ENCODE data around the gene KIF21B.
A peak's percentile ranks its signal among the peaks of the same experiment; 100 is the strongest.

KIF21B gene

DNA sequence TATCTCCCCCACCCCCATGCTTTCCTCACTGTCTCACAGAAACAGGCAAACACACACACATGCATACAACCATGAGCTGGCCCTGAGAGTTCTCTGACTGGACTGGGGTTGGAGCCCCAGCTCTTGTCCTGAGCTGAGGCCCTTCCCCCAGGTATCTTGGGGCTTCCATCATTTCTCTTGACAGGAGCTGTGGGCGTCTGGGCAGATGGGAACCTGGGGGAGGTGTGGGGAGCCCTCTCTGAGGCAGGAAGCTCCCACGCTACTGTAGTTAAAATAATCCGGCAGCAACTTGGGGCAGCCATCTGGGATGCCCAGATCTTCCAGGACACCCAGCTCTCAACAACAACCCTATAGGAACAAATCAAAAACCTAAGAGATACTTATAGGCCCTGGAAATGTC lies 2.7 kb upstream of the KIF21B start:
- DNase-seq (ENCODE audit: low read depth) = peak; percentile 46
- TF ChIP-seq POLR2A (IDR thresholded peaks at IDR 0.05; ENCODE audit: extremely low read depth, insufficient read length) (no peak), MYC (IDR thresholded peaks at IDR 0.05; ENCODE audit: low read depth, low read length) (no peak)
- TF ChIP-seq, protein P1, sequence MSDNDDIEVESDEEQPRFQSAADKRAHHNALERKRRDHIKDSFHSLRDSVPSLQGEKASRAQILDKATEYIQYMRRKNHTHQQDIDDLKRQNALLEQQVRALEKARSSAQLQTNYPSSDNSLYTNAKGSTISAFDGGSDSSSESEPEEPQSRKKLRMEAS (IDR thresholded peaks at IDR 0.05; ENCODE audit: low read depth, low read length) = no peak
- TF ChIP-seq, protein P2, sequence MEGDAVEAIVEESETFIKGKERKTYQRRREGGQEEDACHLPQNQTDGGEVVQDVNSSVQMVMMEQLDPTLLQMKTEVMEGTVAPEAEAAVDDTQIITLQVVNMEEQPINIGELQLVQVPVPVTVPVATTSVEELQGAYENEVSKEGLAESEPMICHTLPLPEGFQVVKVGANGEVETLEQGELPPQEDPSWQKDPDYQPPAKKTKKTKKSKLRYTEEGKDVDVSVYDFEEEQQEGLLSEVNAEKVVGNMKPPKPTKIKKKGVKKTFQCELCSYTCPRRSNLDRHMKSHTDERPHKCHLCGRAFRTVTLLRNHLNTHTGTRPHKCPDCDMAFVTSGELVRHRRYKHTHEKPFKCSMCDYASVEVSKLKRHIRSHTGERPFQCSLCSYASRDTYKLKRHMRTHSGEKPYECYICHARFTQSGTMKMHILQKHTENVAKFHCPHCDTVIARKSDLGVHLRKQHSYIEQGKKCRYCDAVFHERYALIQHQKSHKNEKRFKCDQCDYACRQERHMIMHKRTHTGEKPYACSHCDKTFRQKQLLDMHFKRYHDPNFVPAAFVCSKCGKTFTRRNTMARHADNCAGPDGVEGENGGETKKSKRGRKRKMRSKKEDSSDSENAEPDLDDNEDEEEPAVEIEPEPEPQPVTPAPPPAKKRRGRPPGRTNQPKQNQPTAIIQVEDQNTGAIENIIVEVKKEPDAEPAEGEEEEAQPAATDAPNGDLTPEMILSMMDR (IDR thresholded peaks at IDR 0.05; ENCODE audit: low read depth, low read length) = no peak
- peak overlapping the region; percentile 16 for H3K4me3 ChIP-seq (ENCODE audit: low read depth, low read length)

DNA sequence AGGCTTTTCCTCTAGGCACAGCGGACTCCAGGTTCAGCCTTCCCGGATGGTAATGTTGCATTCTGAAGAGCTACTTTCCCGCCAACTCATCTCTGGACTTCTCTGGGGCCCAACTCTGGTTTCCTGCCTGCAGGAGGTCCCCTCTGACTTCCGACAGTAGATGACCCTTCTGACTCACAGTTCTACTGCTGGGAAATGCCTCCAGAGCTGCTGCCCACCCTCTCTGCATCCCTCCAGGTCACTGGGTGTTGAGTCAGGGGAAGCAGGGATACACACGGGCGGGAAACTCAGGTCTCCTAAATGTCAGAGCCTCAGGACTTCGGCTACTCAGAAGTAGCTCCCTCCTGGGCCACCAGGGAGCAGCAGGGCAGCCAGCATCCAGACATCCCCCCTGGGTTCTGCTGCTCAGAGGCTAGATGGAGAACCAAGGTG lies 2.1 kb upstream of the KIF21B start:
- peak; percentile 75 for DNase-seq (ENCODE audit: low read depth)
- H3K4me3 ChIP-seq (ENCODE audit: low read depth, low read length) = peak overlapping the region; percentile 16
- TF ChIP-seq, protein P2 (IDR thresholded peaks at IDR 0.05; ENCODE audit: low read depth, low read length) = peak; percentile 27
- peak; percentile 28; the same call in 1 of the 2 replicates for TF ChIP-seq MYC (IDR thresholded peaks at IDR 0.05; ENCODE audit: low read depth, low read length)
- TF ChIP-seq, protein P1 (IDR thresholded peaks at IDR 0.05; ENCODE audit: low read depth, low read length) = no peak

DNA sequence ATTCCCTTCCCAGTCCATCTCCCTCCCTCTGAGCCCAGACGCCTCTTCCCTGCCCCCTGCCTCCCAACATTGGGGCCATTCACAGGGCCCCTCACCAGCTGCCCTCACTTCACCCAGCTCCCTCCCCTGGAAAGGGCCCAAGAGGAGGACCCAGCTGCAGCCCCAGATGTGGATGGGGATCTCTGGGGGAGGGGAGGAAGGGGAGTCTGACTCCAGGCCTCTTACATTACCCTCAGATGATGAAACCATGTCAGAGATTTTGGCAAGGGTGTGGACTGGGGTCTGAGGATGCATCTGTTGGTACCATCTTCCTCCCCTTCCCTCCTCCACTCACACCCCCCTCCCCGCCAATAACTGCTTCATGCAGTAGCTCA lies 1.1 kb upstream of the KIF21B start:
- DNase-seq (ENCODE audit: low read depth) = peak; percentile 52
- TF ChIP-seq, protein P1 (IDR thresholded peaks at IDR 0.05; ENCODE audit: low read depth, low read length) = no peak
- TF ChIP-seq MYC (IDR thresholded peaks at IDR 0.05; ENCODE audit: low read depth, low read length) = no peak
- TF ChIP-seq, protein P2 (IDR thresholded peaks at IDR 0.05; ENCODE audit: low read depth, low read length) = no peak
- TF ChIP-seq POLR2A (IDR thresholded peaks at IDR 0.05; ENCODE audit: extremely low read depth, insufficient read length) = no peak
- H3K4me3 ChIP-seq (ENCODE audit: low read depth, low read length) = no peak overlapping the region

DNA sequence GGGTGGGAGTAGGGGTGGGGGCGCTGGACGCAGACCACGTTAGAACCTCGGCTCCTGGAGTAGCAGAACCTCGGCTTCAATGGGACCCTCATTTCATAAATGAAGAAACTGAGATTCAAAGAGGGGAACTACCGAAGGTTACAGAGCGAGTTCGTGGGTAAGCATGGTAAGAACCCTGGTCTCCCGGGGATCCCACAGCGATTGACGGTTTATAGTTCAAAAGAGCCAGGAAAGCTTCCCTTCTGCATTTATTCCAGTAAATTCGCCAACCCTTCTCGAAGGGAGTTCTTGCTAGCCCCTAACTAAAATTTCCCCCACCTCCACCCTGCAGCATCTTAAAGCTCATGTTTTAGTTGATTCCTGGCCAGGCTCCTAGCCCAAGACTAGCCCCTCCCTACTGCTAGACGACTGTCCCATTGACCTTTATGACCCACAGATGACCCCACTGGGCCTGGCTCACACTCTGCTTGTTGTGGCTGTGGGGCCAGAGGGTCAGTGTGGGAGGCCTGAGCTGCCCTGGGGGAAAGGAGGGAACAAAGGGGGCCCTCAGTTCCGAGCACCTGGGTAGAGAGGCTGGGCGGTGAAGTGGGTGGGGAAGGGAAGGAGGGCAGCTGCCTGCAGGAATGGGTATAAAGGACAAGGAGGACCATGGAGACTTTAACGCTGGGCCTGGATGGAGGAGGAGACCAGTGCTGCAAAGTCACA lies 558 bp upstream of the KIF21B start:
- TF ChIP-seq, protein P1 (IDR thresholded peaks at IDR 0.05; ENCODE audit: low read depth, low read length) = no peak
- TF ChIP-seq MYC (IDR thresholded peaks at IDR 0.05; ENCODE audit: low read depth, low read length) (no peak), POLR2A (IDR thresholded peaks at IDR 0.05; ENCODE audit: extremely low read depth, insufficient read length) (no peak)
- TF ChIP-seq, protein P2 (IDR thresholded peaks at IDR 0.05; ENCODE audit: low read depth, low read length) = no peak
- peak; percentile 43 for DNase-seq (ENCODE audit: low read depth)
- no peak overlapping the region for H3K4me3 ChIP-seq (ENCODE audit: low read depth, low read length)

DNA sequence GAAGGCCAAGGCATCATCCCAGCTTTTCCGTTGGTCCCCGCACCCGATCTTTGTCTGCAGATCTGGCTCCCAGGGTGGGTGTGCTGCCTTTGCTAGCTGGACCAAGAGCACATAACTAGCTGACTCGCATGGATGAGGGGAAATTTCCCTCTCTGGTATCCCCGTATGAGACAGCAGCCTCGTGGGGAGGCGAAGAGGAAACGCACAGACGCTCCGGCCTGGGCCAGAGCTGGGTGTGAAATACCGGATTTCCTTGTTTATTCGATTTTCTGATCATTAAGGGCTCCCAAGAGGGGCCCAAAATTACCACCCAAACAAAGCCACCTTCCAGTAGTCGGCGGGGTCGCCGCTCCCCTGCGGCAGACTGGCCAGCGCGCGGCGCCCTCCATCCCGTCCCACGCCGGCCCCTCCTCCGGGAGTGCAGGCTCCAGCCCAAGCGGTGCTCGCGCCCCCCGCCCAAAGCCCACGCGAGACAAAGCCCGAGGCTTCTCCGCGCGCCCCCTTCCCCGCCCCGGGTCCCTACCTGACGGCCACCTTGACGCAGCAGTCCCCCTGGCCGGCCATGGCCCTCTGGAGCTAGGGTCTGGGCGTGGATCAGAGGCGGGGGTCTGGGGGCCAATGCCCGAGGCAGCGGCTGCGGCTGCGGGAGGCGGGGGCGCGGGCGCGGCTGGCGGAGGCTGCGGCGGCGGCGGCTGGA lies 546 bp downstream of the KIF21B start:
- peak; percentile 57 for DNase-seq (ENCODE audit: low read depth)
- TF ChIP-seq, protein P1 (IDR thresholded peaks at IDR 0.05; ENCODE audit: low read depth, low read length) = no peak
- TF ChIP-seq, protein P2 (IDR thresholded peaks at IDR 0.05; ENCODE audit: low read depth, low read length) = peak; percentile 16
- peak overlapping the region; percentile 64 for H3K4me3 ChIP-seq (ENCODE audit: low read depth, low read length)
